K562 (cell line): Measurements from ENCODE around the gene TACC3. TPM values are rescaled to one million over a fixed set of nuclear protein-coding genes. Genes with fewer than 3 reads are reported as not detected.

Source experiments
- ATAC-seq: fragments of 200-7000 bp; cut with Tn5 transposase; 3 replicates; pipeline ENCODE4 v1.9.1; 2020; ENCODE audit warnings: moderate library complexity
- BruUV-seq: library from RNA; stranded (reverse); fragments of 400-500 nt; replicated peaks from 2 replicates; lab custom pipeline; 2021; lab: Mats Ljungman, UMichigan
- CTCF ChIA-PET: fragments of 300-600 bp; formaldehyde crosslinking; extraction: SDS; loops from one replicate; lab custom pipeline; 2021; ENCODE audit warnings: low intra/inter-chr PET ratio; lab: Yijun Ruan, JAX
- POLR2A ChIA-PET: fragments of 300-600, 350-650 bp; sonication (Branson Sonifier 250); formaldehyde crosslinking; extraction: SDS; loops from one replicate; lab custom pipeline; 2021; ENCODE audit warnings: antibody characterized with exemption, inconsistent platforms; lab: Yijun Ruan, JAX
- DNase-seq, 4 experiments: peaks; one replicate each; pipeline versions ENCODE4 v3.0.0 to v3.0.0-alpha.2; 2011 to 2018; ENCODE audit warnings: low spot score in 3 of 4, mixed read lengths in 3 of 4; ENCODE audit errors: extremely low read depth in 1 of 4
- FAIRE-seq: peaks from 2 replicates; lab custom pipeline; 2011; peaks lifted over from hg19 to GRCh38; lab: Jason Lieb, UNC
- H2AFZ ChIP-seq: 2 replicates; pipeline ENCODE4 v1.6.0; 2011; ENCODE audit warnings: low read depth, low read length, control low read depth, inconsistent platforms
- H3K27ac ChIP-seq: fragments of 200-600 bp; 3 replicates; pipeline ENCODE4 v1.8.0; 2011; ENCODE audit warnings: low read depth, mild to moderate bottlenecking, control low read depth, inconsistent platforms, low read length, moderate library complexity, mixed read lengths; ENCODE audit errors: extremely low read depth
- H3K27me3 ChIP-seq, 2 experiments: fragments of 300-600 bp in 1 of 2; 2 replicates in 1 of 2; 3 replicates in 1 of 2; pipeline versions ENCODE4 v1.6.0 to v1.8.0; 2011; ENCODE audit warnings: inconsistent platforms in 2 of 2, low read length in 2 of 2, mild to moderate bottlenecking in 1 of 2, mixed read lengths in 1 of 2, moderate library complexity in 1 of 2; ENCODE audit not compliant: control insufficient read depth in 2 of 2, insufficient read depth in 2 of 2
- H3K36me3 ChIP-seq: fragments of 300-600 bp; 3 replicates; pipeline ENCODE4 v1.8.0; 2011; ENCODE audit warnings: mild to moderate bottlenecking, low read length, inconsistent platforms; ENCODE audit not compliant: control insufficient read depth, insufficient read depth
- H3K4me1 ChIP-seq, 2 experiments: fragments of 200-600 bp in 1 of 2; replicated peaks in 1 of 2; 2 replicates in 1 of 2; 3 replicates in 1 of 2; pipeline versions ENCODE4 v1.5.1 to v1.8.0; 2011; ENCODE audit warnings: inconsistent platforms in 2 of 2, low read length in 2 of 2, mild to moderate bottlenecking in 1 of 2, mixed read lengths in 1 of 2, moderate library complexity in 1 of 2; ENCODE audit not compliant: control insufficient read depth in 2 of 2, insufficient read depth in 2 of 2
- H3K4me2 ChIP-seq: 2 replicates; pipeline ENCODE4 v1.6.1; 2011; ENCODE audit warnings: low read length, control low read depth, inconsistent platforms, mixed read lengths; ENCODE audit not compliant: insufficient read depth
- H3K4me3 ChIP-seq: fragments of 200-600 bp; sonication (generic), shearing (Covaris generic); 2 replicates; pipeline ENCODE4 v1.5.1; 2016; ENCODE audit warnings: control low read depth, inconsistent platforms
- H3K79me2 ChIP-seq: fragments of 200-600 bp; 3 replicates; pipeline ENCODE4 v1.8.0; 2011; ENCODE audit warnings: low read length, inconsistent platforms; ENCODE audit not compliant: control insufficient read depth, insufficient read depth
- H3K9ac ChIP-seq, 2 experiments: 2 replicates each; pipeline versions ENCODE4 v1.6.0 to v1.6.1; 2011; ENCODE audit warnings: low read depth in 2 of 2, low read length in 2 of 2, control low read depth in 1 of 2, inconsistent platforms in 1 of 2, mild to moderate bottlenecking in 1 of 2, mixed read lengths in 1 of 2; ENCODE audit not compliant: insufficient read depth in 1 of 2
- H3K9me1 ChIP-seq: one replicate; pipeline ENCODE4 v1.6.0; 2011; ENCODE audit warnings: inconsistent platforms, mild to moderate bottlenecking, low read length, moderate library complexity; ENCODE audit not compliant: control insufficient read depth, insufficient read depth
- H3K9me3 ChIP-seq: replicated peaks from 2 replicates; pipeline ENCODE4 v1.5.1; 2011; ENCODE audit warnings: low read depth, low read length, inconsistent platforms; ENCODE audit not compliant: control insufficient read depth, insufficient read depth
- H4K20me1 ChIP-seq: replicated peaks from 2 replicates; pipeline ENCODE4 v1.6.1; 2011; ENCODE audit warnings: low read length, inconsistent platforms, mixed read lengths; ENCODE audit not compliant: control insufficient read depth, insufficient read depth
- HDAC1 ChIP-seq, 2 experiments: fragments of 450-650 bp; IDR thresholded peaks; 2 replicates each; pipeline ENCODE4 v1.6.1; 2016 to 2017; ENCODE audit warnings: inconsistent platforms in 1 of 2, mild to moderate bottlenecking in 1 of 2, moderate library complexity in 1 of 2
- HNRNPK ChIP-seq: fragments of 200-400 bp; formaldehyde crosslinking; IDR thresholded peaks from one replicate; pipeline ENCODE4 v1.6.1; 2018; ENCODE audit warnings: mild to moderate bottlenecking, low read depth, low read length; ENCODE audit not compliant: poor library complexity, severe bottlenecking
- PCBP1 ChIP-seq: fragments of 200-400 bp; formaldehyde crosslinking; IDR thresholded peaks from 2 replicates; pipeline ENCODE4 v1.6.1; 2018; ENCODE audit warnings: mild to moderate bottlenecking, low read depth, low read length; ENCODE audit not compliant: poor library complexity, severe bottlenecking
- SLC30A9 ChIP-seq: fragments of 250-450 bp; sonication (Bioruptor Pico); IDR thresholded peaks from 2 replicates; pipeline ENCODE4 v1.8.0; 2022; ENCODE audit warnings: mild to moderate bottlenecking, moderate library complexity
- SP2 ChIP-seq: IDR thresholded peaks from 2 replicates; pipeline ENCODE4 v1.6.1; 2011; ENCODE audit warnings: mild to moderate bottlenecking, low read depth, low read length, moderate library complexity; ENCODE audit not compliant: poor library complexity, severe bottlenecking; ENCODE audit errors: extremely low read depth
- ZNF263 ChIP-seq: sonication (generic); formaldehyde crosslinking; IDR thresholded peaks from 2 replicates; pipeline ENCODE4 v1.8.0; 2022; ENCODE audit warnings: mild to moderate bottlenecking, missing genetic modification reagents, borderline replicate concordance
- WGBS: fragments of 100-300 bp; shearing (Covaris generic); methylation state at CpG from one replicate; pipeline ENCODE4 v1.1.6; 2016; ENCODE audit warnings: low coverage, mixed read lengths; ENCODE audit not compliant: insufficient coverage; ENCODE audit errors: missing lambda C conversion rate; 5-methylcytosine and 5-hydroxymethylcytosine counted together
- in situ Hi-C: fragments of 300-500 bp; cut with MboI; formaldehyde crosslinking; loops from 4 replicates; pipeline ENCODE4 v1.15.0; 2018; ENCODE audit warnings: inconsistent platforms, mixed read lengths
- intact Hi-C: fragments of 100-400 bp; cut with micrococcal nuclease; formaldehyde crosslinking; loops from 2 replicates; pipeline ENCODE4 v1.14.2; 2022
- polyA plus RNA-seq, 8 experiments: library from polyadenylated mRNA; depleted of rRNA in 4 of 8; stranded (reverse) in 5 of 8; unstranded in 3 of 8; fragments of >200 nt; fragmentation: Nextera tagmentation in 2 of 8; fragmentation: Illumina TruSeq in 1 of 8; extraction: Ambion mirVana in 2 of 8; extraction: Trizol in 1 of 8; gene quantifications; 2 replicates each; pipeline versions ENCODE4 v1.2.1 to v1.2.3, GENCODE V29; 2011 to 2014; ENCODE audit warnings: inconsistent platforms in 1 of 8, missing spikeins in 1 of 8
- total RNA-seq, 7 experiments: library from RNA; depleted of rRNA in 6 of 7; stranded (reverse); fragments of >200 nt in 6 of 7; fragmentation: Illumina TruSeq in 2 of 7; extraction: Trizol in 2 of 7; gene quantifications; 2 replicates each; pipeline versions ENCODE4 v1.2.1 to v1.2.3, GENCODE V29; 2011 to 2021; ENCODE audit warnings: low replicate concordance in 1 of 7
- TF ChIP-seq, protein P1 (sequence below): sonication (generic); formaldehyde crosslinking; IDR thresholded peaks from 2 replicates; pipeline ENCODE4 v1.8.0; 2022; ENCODE audit warnings: missing genetic modification reagents, mild to moderate bottlenecking, moderate library complexity, borderline replicate concordance

TACC3 gene
- total and polyA plus RNA-seq, 9 of the 15 experiments (the other 6 are each of a cell fraction or from before 2014, with no cell fraction given) = 1.9 to 122 (median 55.6) TPM

DNA sequence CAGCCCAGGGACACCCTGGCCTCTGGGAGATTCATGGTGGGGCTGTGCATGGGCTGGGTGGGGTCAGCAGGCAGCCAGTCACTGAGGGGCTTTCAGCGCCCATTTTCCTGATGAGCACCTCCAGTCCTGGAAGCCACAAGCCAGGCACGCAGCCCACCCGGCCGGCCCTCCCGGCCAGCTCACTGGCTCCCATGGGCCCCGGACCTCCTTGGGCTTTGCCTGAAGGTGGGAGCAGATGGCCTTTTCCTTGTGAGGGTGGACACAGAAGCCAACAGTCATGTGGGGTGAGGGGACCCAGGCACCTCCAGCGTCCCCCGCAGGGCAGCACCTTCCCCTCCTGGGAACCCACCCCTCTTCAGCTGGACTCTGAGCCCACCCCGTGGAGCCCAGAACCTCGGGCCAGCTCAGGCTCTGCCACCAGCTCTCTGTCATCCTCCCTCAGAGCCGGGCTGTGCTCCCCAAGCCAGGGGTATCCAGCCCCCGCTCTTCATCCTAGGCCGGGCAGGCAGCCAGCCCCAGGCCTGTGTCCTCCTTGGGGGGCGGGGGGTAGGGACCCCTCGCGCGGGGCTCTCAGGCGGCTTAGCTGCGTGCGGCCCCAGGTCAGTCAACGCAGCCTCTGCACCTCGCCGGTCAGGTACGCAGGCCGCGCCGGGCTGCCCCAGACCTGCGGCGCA lies 71.0 kb downstream of the TACC3 start:
- H4K20me1 ChIP-seq = peaks cover 20% of the 10 kb centered on the region; the same call in 1 of the 2 replicates
- peak overlapping the region; percentile 63 for H3K4me2 ChIP-seq
- TF ChIP-seq SP2 (no peak), HDAC1 (IDR thresholded peaks at IDR 0.05) (no peak), SLC30A9 (no peak), HNRNPK (no peak), ZNF263 (peak; percentile 81), PCBP1 (peak; percentile 31)
- TF ChIP-seq, protein P1, sequence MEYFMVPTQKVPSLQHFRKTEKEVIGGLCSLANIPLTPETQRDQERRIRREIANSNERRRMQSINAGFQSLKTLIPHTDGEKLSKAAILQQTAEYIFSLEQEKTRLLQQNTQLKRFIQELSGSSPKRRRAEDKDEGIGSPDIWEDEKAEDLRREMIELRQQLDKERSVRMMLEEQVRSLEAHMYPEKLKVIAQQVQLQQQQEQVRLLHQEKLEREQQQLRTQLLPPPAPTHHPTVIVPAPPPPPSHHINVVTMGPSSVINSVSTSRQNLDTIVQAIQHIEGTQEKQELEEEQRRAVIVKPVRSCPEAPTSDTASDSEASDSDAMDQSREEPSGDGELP (CRISPR knock-in tag) = 0 out of 2 replicates have a peak, but pooled peaks have one; percentile 8
- TF ChIP-seq, all 486 proteins: peak for 3
- DNase-seq = no peak
- H3K79me2 ChIP-seq = peaks cover 38% of the 10 kb centered on the region
- FAIRE-seq = no peak
- no peak overlapping the region; the same call in 2 of the 3 replicates for H3K27ac ChIP-seq
- H3K9me1 ChIP-seq = peaks cover 7% of the 10 kb centered on the region
- ATAC-seq = no peak
- H2AFZ ChIP-seq = peak overlapping the region; percentile 85
- H3K9me3 ChIP-seq = no peaks in the 10 kb centered on the region
- H3K4me1 ChIP-seq = peaks cover 15 to 74% of the 10 kb centered on the region in 2 experiments
- peak overlapping the region; percentile 29 to 87; a peak in 3 of 4 replicates for H3K9ac ChIP-seq
- in situ Hi-C loops = no loop called here
- peaks cover 14% of the 10 kb centered on the region; the same call in 2 of the 3 replicates for H3K36me3 ChIP-seq
- H3K4me3 ChIP-seq = peak overlapping the region; percentile 29; the same call in 1 of the 2 replicates
- intact Hi-C loops = no loop called here
- 61% methylated on average over 24 of the region's 29 CpGs for WGBS
- no TSS peak for BruUV-seq
- CTCF ChIA-PET = interaction anchor here (0.6 kb wide), 1 partner anchor 43 kb away, joined by 3 read pairs; no protein-coding TSS in a partner anchor
- POLR2A ChIA-PET = interaction anchor here (0.6 to 2.1 kb wide), 6 partner anchors 9 to 196 kb away, joined by 3 to 11 read pairs (median 5); no protein-coding TSS in a partner anchor
- no peaks in the 10 kb centered on the region for H3K27me3 ChIP-seq
